Measurements from ENCODE around the gene NUMB. TPM values are rescaled to one million over a fixed set of nuclear protein-coding genes. Genes with fewer than 3 reads are reported as not detected.

NUMB gene
- total and polyA plus RNA-seq, 2 of the 4 experiments (the other 2 are of a cell fraction) = 45.9 to 114 TPM

GRCh38 chr14:73359445-73359844, 98.9 kb downstream of the NUMB start:
- Histone ChIP-seq H3K4me3 (ENCODE audit: insufficient read depth, low read depth, low read length) (no peak overlapping the region), H2AK5ac (ENCODE audit: low read depth, low read length) (no peak overlapping the region), H2BK120ac (ENCODE audit: low read depth, low read length) (no peak overlapping the region), H3K27ac (ENCODE audit: insufficient read depth, low read length) (no peak overlapping the region), H2BK5ac (ENCODE audit: low read depth, low read length, poor library complexity, severe bottlenecking) (no peak overlapping the region), H4K91ac (ENCODE audit: insufficient read depth, low read depth, low read length) (no peak overlapping the region), H2BK15ac (ENCODE audit: low read depth, low read length) (no peak overlapping the region), H3K79me1 (ENCODE audit: low read depth in 1 of 2, low read length in 2 of 2) (peaks cover 25 to 58% of the 10 kb centered on the region in 2 experiments), H2AFZ (replicated peaks; ENCODE audit: low read length, poor library complexity) (no peak overlapping the region), H3K4me1 (ENCODE audit: control insufficient read depth, insufficient read depth, low read length) (no peaks in the 10 kb centered on the region), H3K27me3 (ENCODE audit: control insufficient read depth, insufficient read depth, low read length) (no peaks in the 10 kb centered on the region), H3K9me3 (ENCODE audit: control insufficient read depth, insufficient read depth, low read length) (no peaks in the 10 kb centered on the region), H3K56ac (ENCODE audit: extremely low read depth, insufficient read depth, low read length) (no peak overlapping the region), H2AK9ac (replicated peaks; ENCODE audit: low read depth, low read length, poor library complexity) (no peak overlapping the region), H3K23ac (ENCODE audit: low read depth, low read length) (no peak overlapping the region), H3K9ac (ENCODE audit: low read depth, low read length) (no peak overlapping the region), H3K18ac (ENCODE audit: low read depth, low read length) (no peak overlapping the region), H2BK20ac (ENCODE audit: low read depth, low read length) (no peak overlapping the region), H3K4ac (ENCODE audit: low read depth, low read length) (no peak overlapping the region), H4K5ac (ENCODE audit: low read depth, low read length) (no peak overlapping the region), H3K36me3 (ENCODE audit: control insufficient read depth, insufficient read depth, low read length) (peaks cover 10% of the 10 kb centered on the region), H4K20me1 (ENCODE audit: insufficient read depth, low read length) (peaks cover 11% of the 10 kb centered on the region; the same call in 1 of the 2 replicates), H3K4me2 (ENCODE audit: low read depth, low read length) (no peak overlapping the region), H3K14ac (replicated peaks; ENCODE audit: low read depth, low read length) (no peak overlapping the region), H3K9me1 (ENCODE audit: insufficient read depth, low read length) (peaks cover 5% of the 10 kb centered on the region; the same call in 1 of the 2 replicates), H4K8ac (ENCODE audit: low read depth in 2 of 2, low read length in 2 of 2) (no peak overlapping the region)
- TF ChIP-seq RFX5 (IDR thresholded peaks at IDR 0.05; ENCODE audit: low read depth, low read length) (no peak), RCOR1 (IDR thresholded peaks at IDR 0.05; ENCODE audit: insufficient replicate concordance, low read length) (no peak), MAZ (IDR thresholded peaks at IDR 0.05; ENCODE audit: borderline replicate concordance, low read depth, low read length) (no peak), RAD21 (IDR thresholded peaks at IDR 0.05; ENCODE audit: low read length) (no peak), BHLHE40 (IDR thresholded peaks at IDR 0.05; ENCODE audit: low read depth, low read length) (no peak), CHD1 (IDR thresholded peaks at IDR 0.05; ENCODE audit: low read depth, low read length) (no peak), SMC3 (IDR thresholded peaks at IDR 0.05; ENCODE audit: low read depth, low read length) (no peak), NFE2L2 (IDR thresholded peaks at IDR 0.05; ENCODE audit: low read depth, low read length) (no peak)
- TF ChIP-seq, protein P1, sequence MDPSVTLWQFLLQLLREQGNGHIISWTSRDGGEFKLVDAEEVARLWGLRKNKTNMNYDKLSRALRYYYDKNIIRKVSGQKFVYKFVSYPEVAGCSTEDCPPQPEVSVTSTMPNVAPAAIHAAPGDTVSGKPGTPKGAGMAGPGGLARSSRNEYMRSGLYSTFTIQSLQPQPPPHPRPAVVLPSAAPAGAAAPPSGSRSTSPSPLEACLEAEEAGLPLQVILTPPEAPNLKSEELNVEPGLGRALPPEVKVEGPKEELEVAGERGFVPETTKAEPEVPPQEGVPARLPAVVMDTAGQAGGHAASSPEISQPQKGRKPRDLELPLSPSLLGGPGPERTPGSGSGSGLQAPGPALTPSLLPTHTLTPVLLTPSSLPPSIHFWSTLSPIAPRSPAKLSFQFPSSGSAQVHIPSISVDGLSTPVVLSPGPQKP (IDR thresholded peaks at IDR 0.05; ENCODE audit: borderline replicate concordance, low read depth, low read length) = no peak
- TF ChIP-seq, protein P2, sequence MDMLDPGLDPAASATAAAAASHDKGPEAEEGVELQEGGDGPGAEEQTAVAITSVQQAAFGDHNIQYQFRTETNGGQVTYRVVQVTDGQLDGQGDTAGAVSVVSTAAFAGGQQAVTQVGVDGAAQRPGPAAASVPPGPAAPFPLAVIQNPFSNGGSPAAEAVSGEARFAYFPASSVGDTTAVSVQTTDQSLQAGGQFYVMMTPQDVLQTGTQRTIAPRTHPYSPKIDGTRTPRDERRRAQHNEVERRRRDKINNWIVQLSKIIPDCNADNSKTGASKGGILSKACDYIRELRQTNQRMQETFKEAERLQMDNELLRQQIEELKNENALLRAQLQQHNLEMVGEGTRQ (IDR thresholded peaks at IDR 0.05; ENCODE audit: low read depth, low read length) = no peak
- in situ Hi-C loops (cut with MboI; ENCODE audit: low sequenced_read_pairs) (no loop called here), intact Hi-C loops (cut with micrococcal nuclease) (no loop called here), dilution Hi-C loops (cut with HindIII; ENCODE audit: low sequenced_read_pairs, unreplicated experiment) (no loop called here)
- BruUV-seq (replicated peaks) = no TSS peak
- CTCF ChIA-PET = no interaction called here
- DNase-seq (no peak), ATAC-seq (ENCODE audit: low read depth) (no peak)
- POLR2A ChIA-PET (ENCODE audit: unreplicated experiment) = no interaction called here

Data from IMR-90 (cell line).